ENCODE data around the gene SHC1. TPM values are rescaled to one million over a fixed set of nuclear protein-coding genes. Genes with fewer than 3 reads are reported as not detected.
A peak's percentile ranks its signal among the peaks of the same experiment; 100 is the strongest.

Gene SHC1
- total RNA-seq, 1 donor from 2014 or later = 915 TPM

DNA sequence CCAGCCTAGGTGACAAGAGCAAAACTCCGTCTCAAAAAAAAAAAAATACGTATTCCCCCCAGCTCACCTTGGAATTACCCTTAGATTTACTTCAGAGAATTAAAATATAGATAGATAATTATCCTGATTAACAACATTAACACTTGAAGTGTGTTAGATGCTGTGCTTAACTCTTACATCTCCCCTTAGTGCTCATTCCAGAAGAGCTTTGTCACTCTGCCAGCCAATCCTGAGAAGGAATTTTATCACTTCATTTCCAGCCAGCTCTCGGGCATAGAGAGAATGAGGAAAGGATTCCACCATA, 1.6 kb upstream of the SHC1 start:
- peaks cover 47% of the 10 kb centered on the region for H3K4me1 Mint-ChIP-seq (ENCODE audit: unreplicated experiment)
- H3K36me3 Mint-ChIP-seq (ENCODE audit: low read depth, unreplicated experiment) = peaks cover 35% of the 10 kb centered on the region
- TF ChIP-seq, protein P1, sequence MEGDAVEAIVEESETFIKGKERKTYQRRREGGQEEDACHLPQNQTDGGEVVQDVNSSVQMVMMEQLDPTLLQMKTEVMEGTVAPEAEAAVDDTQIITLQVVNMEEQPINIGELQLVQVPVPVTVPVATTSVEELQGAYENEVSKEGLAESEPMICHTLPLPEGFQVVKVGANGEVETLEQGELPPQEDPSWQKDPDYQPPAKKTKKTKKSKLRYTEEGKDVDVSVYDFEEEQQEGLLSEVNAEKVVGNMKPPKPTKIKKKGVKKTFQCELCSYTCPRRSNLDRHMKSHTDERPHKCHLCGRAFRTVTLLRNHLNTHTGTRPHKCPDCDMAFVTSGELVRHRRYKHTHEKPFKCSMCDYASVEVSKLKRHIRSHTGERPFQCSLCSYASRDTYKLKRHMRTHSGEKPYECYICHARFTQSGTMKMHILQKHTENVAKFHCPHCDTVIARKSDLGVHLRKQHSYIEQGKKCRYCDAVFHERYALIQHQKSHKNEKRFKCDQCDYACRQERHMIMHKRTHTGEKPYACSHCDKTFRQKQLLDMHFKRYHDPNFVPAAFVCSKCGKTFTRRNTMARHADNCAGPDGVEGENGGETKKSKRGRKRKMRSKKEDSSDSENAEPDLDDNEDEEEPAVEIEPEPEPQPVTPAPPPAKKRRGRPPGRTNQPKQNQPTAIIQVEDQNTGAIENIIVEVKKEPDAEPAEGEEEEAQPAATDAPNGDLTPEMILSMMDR (IDR thresholded peaks at IDR 0.05; ENCODE audit: unreplicated experiment) = no peak

DNA sequence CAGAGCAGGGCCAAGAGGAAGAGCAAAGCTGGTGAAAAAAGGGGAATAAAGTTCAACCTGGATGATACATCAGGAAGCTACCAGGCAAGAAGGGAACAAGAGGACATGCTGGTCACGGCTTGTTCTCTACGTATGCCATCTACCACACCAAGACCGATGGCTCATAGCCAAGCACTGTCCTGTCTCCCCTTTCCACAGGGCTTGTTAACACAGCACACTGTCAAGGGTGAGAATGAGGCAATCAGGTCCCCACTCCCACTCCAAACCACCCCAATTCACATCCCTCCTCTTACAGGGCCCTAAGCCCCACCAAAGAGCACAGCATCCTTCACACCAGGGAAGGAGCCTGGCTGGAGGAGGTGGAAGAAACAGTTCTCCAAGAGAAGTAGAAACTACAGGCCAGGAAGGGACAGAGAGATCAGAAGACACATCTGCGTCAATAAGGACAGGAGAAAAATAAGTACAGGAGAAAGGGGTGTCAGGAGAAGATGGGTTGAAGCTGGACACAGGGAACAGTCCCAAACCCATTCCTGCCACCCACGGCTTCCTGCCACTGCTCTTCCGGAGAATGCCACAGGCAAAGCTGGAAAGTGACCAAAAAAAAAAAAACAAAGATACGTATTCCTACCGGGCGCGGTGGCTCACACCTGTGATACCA, 923 bp upstream of the SHC1 start:
- H3K27me3 Mint-ChIP-seq (ENCODE audit: unreplicated experiment) = peaks cover 35% of the 10 kb centered on the region
- no peaks in the 10 kb centered on the region for H3K9me3 Mint-ChIP-seq (ENCODE audit: unreplicated experiment)
- H3K36me3 Mint-ChIP-seq (ENCODE audit: low read depth, unreplicated experiment) = peaks cover 37% of the 10 kb centered on the region
- H3K4me1 Mint-ChIP-seq (ENCODE audit: unreplicated experiment) = peaks cover 54% of the 10 kb centered on the region
- no peak for DNase-seq (ENCODE audit: low spot score)
- TF ChIP-seq, protein P1 (IDR thresholded peaks at IDR 0.05; ENCODE audit: unreplicated experiment) = no peak
- no peak overlapping the region for H3K4me3 Mint-ChIP-seq (ENCODE audit: unreplicated experiment)
- peak overlapping the region; percentile 99 for H3K27ac Mint-ChIP-seq (ENCODE audit: unreplicated experiment)

More for the DNA sequence above, 1.6 kb upstream of the SHC1 start:
- H3K27me3 Mint-ChIP-seq (ENCODE audit: unreplicated experiment) = peaks cover 35% of the 10 kb centered on the region
- no peak overlapping the region for H3K4me3 Mint-ChIP-seq (ENCODE audit: unreplicated experiment)
- no peak for DNase-seq (ENCODE audit: low spot score)
- H3K9me3 Mint-ChIP-seq (ENCODE audit: unreplicated experiment) = no peaks in the 10 kb centered on the region
- no peak overlapping the region for H3K27ac Mint-ChIP-seq (ENCODE audit: unreplicated experiment)

DNA sequence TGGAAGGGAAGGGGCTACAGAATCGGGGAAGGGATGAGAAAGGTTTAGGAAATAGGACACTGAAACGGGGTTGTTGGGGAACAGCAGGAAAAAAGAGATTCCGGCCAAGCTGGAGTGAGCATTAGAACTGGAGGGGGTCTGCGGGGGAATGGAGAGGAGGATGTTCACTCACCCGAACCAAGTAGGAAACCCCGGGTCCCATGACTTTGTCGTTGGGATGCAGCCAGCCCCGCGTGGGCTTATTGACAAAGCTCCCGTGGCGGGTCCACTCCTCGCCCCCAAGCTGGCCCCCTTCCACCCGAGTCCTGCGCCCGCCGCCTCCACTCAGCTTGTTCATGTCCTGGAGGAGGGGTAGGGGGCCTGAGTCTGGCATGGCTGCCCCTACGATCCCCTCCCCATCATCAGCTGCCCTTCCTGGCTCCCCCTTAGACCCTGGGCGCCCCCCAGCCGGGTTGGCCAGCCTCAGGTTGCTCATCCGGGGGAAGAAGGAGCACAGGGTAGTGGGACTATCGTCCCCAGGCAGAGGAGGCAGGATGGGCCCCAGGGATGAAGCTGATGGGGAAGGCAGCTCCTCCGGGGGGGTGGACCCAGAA, 591 bp downstream of the SHC1 start:
- H3K4me1 Mint-ChIP-seq (ENCODE audit: unreplicated experiment) = peaks cover 68% of the 10 kb centered on the region
- H3K9me3 Mint-ChIP-seq (ENCODE audit: unreplicated experiment) = no peaks in the 10 kb centered on the region
- H3K27ac Mint-ChIP-seq (ENCODE audit: unreplicated experiment) = peak overlapping the region; percentile 99
- no peak overlapping the region for H3K4me3 Mint-ChIP-seq (ENCODE audit: unreplicated experiment)
- TF ChIP-seq, protein P1 (IDR thresholded peaks at IDR 0.05; ENCODE audit: unreplicated experiment) = no peak
- no peak for DNase-seq (ENCODE audit: low spot score)
- peaks cover 36% of the 10 kb centered on the region for H3K27me3 Mint-ChIP-seq (ENCODE audit: unreplicated experiment)
- H3K36me3 Mint-ChIP-seq (ENCODE audit: low read depth, unreplicated experiment) = peaks cover 46% of the 10 kb centered on the region

DNA sequence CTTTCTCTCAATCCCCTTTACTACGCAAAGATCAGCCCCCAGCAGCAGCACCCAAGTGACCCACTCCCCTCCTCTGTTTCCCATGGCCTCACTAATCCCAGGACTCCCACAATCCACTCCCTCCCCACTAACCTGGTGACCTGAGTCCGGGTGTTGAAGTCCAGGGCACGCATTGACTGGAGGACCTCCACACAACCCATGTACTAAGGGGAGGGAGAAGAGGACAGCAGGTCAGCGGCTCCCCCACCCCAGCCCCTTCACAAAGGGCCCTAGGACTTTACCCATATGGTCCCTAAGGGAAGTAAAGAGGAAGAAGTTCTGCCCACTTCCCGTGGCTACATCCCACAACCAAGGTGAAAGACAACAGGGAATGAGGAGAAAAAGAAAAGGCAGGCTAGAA, 1.3 kb downstream of the SHC1 start:
- H3K9me3 Mint-ChIP-seq (ENCODE audit: unreplicated experiment) = no peaks in the 10 kb centered on the region

DNA sequence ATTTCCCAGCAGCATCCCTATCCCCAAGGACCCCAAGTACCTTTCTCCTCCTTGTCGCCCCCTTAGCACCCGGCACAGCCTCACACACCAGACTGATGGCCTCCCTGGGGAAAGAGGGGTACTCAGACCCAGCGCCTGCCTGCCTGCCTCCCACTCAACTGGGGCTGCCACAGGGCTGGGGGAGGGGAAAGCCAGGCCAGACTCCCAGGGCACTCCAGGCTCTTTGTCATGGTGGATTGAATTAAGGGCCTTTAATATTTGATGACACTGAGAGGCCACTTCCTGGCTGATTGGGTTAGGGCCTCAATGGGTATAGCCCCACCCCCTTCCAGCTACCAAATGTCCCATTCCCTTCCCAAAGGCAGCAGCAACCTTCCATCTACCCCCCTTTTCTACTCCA, 1.8 kb downstream of the SHC1 start:
- H3K27me3 Mint-ChIP-seq (ENCODE audit: unreplicated experiment) = peaks cover 41% of the 10 kb centered on the region
- DNase-seq (ENCODE audit: low spot score) = no peak
- TF ChIP-seq, protein P1 (IDR thresholded peaks at IDR 0.05; ENCODE audit: unreplicated experiment) = no peak
- no peak overlapping the region for H3K4me3 Mint-ChIP-seq (ENCODE audit: unreplicated experiment)
- no peaks in the 10 kb centered on the region for H3K9me3 Mint-ChIP-seq (ENCODE audit: unreplicated experiment)
- H3K4me1 Mint-ChIP-seq (ENCODE audit: unreplicated experiment) = peaks cover 76% of the 10 kb centered on the region
- peak overlapping the region; percentile 99 for H3K27ac Mint-ChIP-seq (ENCODE audit: unreplicated experiment)
- H3K36me3 Mint-ChIP-seq (ENCODE audit: low read depth, unreplicated experiment) = peaks cover 55% of the 10 kb centered on the region

More for the DNA sequence above, 1.3 kb downstream of the SHC1 start:
- Mint-ChIP-seq H3K36me3 (ENCODE audit: low read depth, unreplicated experiment) (peaks cover 51% of the 10 kb centered on the region), H3K4me1 (ENCODE audit: unreplicated experiment) (peaks cover 73% of the 10 kb centered on the region), H3K4me3 (ENCODE audit: unreplicated experiment) (no peak overlapping the region), H3K27me3 (ENCODE audit: unreplicated experiment) (peaks cover 36% of the 10 kb centered on the region), H3K27ac (ENCODE audit: unreplicated experiment) (peak overlapping the region; percentile 99)
- no peak for DNase-seq (ENCODE audit: low spot score)
- TF ChIP-seq, protein P1 (IDR thresholded peaks at IDR 0.05; ENCODE audit: unreplicated experiment) = no peak

Measured in endothelial cell (in vitro differentiated cells).